SK-N-SH treated with all-trans-retinoic acid at 6 μM for 48 hours (cell line): ENCODE measurements around the gene C1QBP.

Source experiments
- CREB5 ChIP-seq: fragments of 250-450 bp; sonication (Bioruptor Pico); IDR thresholded peaks from 2 replicates; pipeline ENCODE4 v1.5.1; 2020; ENCODE audit warnings: low read depth, mild to moderate bottlenecking, moderate library complexity
- CSRNP3 ChIP-seq: fragments of 250-450 bp; sonication (Bioruptor Pico); IDR thresholded peaks from 2 replicates; pipeline ENCODE4 v1.5.1; 2021; ENCODE audit warnings: mild to moderate bottlenecking, moderate library complexity
- PATZ1 ChIP-seq: fragments of 250-450 bp; sonication (Bioruptor Pico); IDR thresholded peaks from 2 replicates; pipeline ENCODE4 v1.8.0; 2020; ENCODE audit warnings: mild to moderate bottlenecking, moderate library complexity, borderline replicate concordance
- TCF4 ChIP-seq: fragments of 250-450 bp; sonication (Bioruptor Pico); IDR thresholded peaks from 2 replicates; pipeline ENCODE4 v1.8.0; 2021; ENCODE audit warnings: mild to moderate bottlenecking, moderate library complexity, borderline replicate concordance
- ZFP3 ChIP-seq: fragments of 250-450 bp; sonication (Bioruptor Pico); IDR thresholded peaks from 2 replicates; pipeline ENCODE4 v1.5.0; 2020; ENCODE audit warnings: mild to moderate bottlenecking, moderate library complexity
- ZFP30 ChIP-seq: fragments of 450-650 bp; formaldehyde crosslinking; IDR thresholded peaks from 2 replicates; pipeline ENCODE4 v1.5.0; 2022; ENCODE audit warnings: mild to moderate bottlenecking, moderate library complexity

- TF ChIP-seq PATZ1, result no peak
- TF ChIP-seq CSRNP3 (CRISPR knock-in tag), result no peak
- TF ChIP-seq TCF4, result no peak
- no peak for TF ChIP-seq CREB5 (CRISPR knock-in tag)
- TF ChIP-seq ZFP30 (CRISPR knock-in tag), result no peak
- TF ChIP-seq ZFP3 (CRISPR knock-in tag), result peak; percentile 62; the same call in 1 of the 2 replicates
Measured at GRCh38 chr17:5438716-5439445, at the start of gene C1QBP.
